Trophoblast cell (in vitro differentiated cells and primary cell): ENCODE results near the gene IL32.

ENCODE experiments used
- DNase-seq, 2 donors: peaks; one replicate each; pipeline ENCODE4 v3.0.0-alpha.2; 2016
- H2AFZ ChIP-seq: 2 replicates; pipeline ENCODE4 v1.6.1; 2013; ENCODE audit warnings: low read length, moderate library complexity, mild to moderate bottlenecking; ENCODE audit not compliant: insufficient read depth, poor library complexity
- H2AK5ac ChIP-seq: 2 replicates; pipeline ENCODE4 v1.6.1; 2013; ENCODE audit warnings: mild to moderate bottlenecking, low read length
- H2BK120ac ChIP-seq: 2 replicates; pipeline ENCODE4 v1.6.1; 2013; ENCODE audit warnings: low read length, mild to moderate bottlenecking, moderate library complexity; ENCODE audit not compliant: insufficient read depth, poor library complexity
- H2BK12ac ChIP-seq: 2 replicates; pipeline ENCODE4 v1.6.1; 2013; ENCODE audit warnings: mild to moderate bottlenecking, low read length, moderate library complexity
- H2BK5ac ChIP-seq: 2 replicates; pipeline ENCODE4 v1.6.1; 2013; ENCODE audit warnings: low read length, low read depth, moderate library complexity, mild to moderate bottlenecking; ENCODE audit not compliant: poor library complexity
- H3K14ac ChIP-seq: 2 replicates; pipeline ENCODE4 v1.6.1; 2013; ENCODE audit warnings: mild to moderate bottlenecking, low read length
- H3K18ac ChIP-seq: 2 replicates; pipeline ENCODE4 v1.6.1; 2013; ENCODE audit warnings: mild to moderate bottlenecking, low read length
- H3K23ac ChIP-seq: 2 replicates; pipeline ENCODE4 v1.6.1; 2013; ENCODE audit warnings: low read length
- H3K27ac ChIP-seq: 2 replicates; pipeline ENCODE4 v1.5.1; 2013; ENCODE audit warnings: low read depth, mild to moderate bottlenecking, inconsistent platforms, low read length, moderate library complexity
- H3K27me3 ChIP-seq: 2 replicates; pipeline ENCODE4 v1.6.1; 2013; ENCODE audit warnings: inconsistent platforms, mild to moderate bottlenecking, low read length, moderate library complexity; ENCODE audit not compliant: insufficient read depth
- H3K36me3 ChIP-seq, 2 experiments: 1 replicate in 1 of 2; 2 replicates in 1 of 2; pipeline ENCODE4 v1.6.1; 2013; ENCODE audit warnings: low read length in 2 of 2, mild to moderate bottlenecking in 2 of 2, moderate library complexity in 1 of 2; ENCODE audit not compliant: insufficient read depth in 2 of 2, control insufficient read depth in 1 of 2
- H3K4ac ChIP-seq: 2 replicates; pipeline ENCODE4 v1.6.1; 2013; ENCODE audit warnings: low read depth, mild to moderate bottlenecking, low read length, moderate library complexity
- H3K4me1 ChIP-seq, 2 experiments: 1 replicate in 1 of 2; 2 replicates in 1 of 2; pipeline ENCODE4 v1.6.1; 2013; ENCODE audit warnings: low read length in 2 of 2, mild to moderate bottlenecking in 2 of 2, moderate library complexity in 1 of 2; ENCODE audit not compliant: insufficient read depth in 2 of 2, control insufficient read depth in 1 of 2
- H3K4me2 ChIP-seq: 2 replicates; pipeline ENCODE4 v1.6.1; 2013; ENCODE audit warnings: inconsistent platforms, mild to moderate bottlenecking, low read length, moderate library complexity
- H3K4me3 ChIP-seq: 2 replicates; pipeline ENCODE4 v1.5.1; 2013; ENCODE audit warnings: mild to moderate bottlenecking, low read depth, low read length, inconsistent platforms
- H3K79me1 ChIP-seq: one replicate; pipeline ENCODE4 v1.6.1; 2013; ENCODE audit warnings: low read length
- H3K79me2 ChIP-seq: 2 replicates; pipeline ENCODE4 v1.6.1; 2013; ENCODE audit warnings: low read length, mild to moderate bottlenecking; ENCODE audit not compliant: control insufficient read depth, insufficient read depth, poor library complexity
- H3K9ac ChIP-seq: 2 replicates; pipeline ENCODE4 v1.6.1; 2013; ENCODE audit warnings: mild to moderate bottlenecking, low read length
- H3K9me3 ChIP-seq: 2 replicates; pipeline ENCODE4 v1.6.1; 2013; ENCODE audit warnings: low read depth, mild to moderate bottlenecking, control low read depth, inconsistent platforms, low read length; ENCODE audit not compliant: insufficient read depth
- H4K12ac ChIP-seq: 2 replicates; pipeline ENCODE4 v1.6.1; 2013; ENCODE audit warnings: low read depth, mild to moderate bottlenecking, low read length, moderate library complexity
- H4K8ac ChIP-seq: 2 replicates; pipeline ENCODE4 v1.6.1; 2013; ENCODE audit warnings: low read depth, mild to moderate bottlenecking, low read length, moderate library complexity
- H4K91ac ChIP-seq: one replicate; pipeline ENCODE4 v1.6.1; 2013; ENCODE audit warnings: low read depth, mild to moderate bottlenecking, low read length, moderate library complexity
- WGBS: extraction: QIAGEN DNeasy Blood & Tissue Kit; methylation state at CpG from one replicate; pipeline ENCODE4 v1.1.7; 2013; ENCODE audit warnings: missing lambda C conversion rate; ENCODE audit not compliant: insufficient read length, insufficient coverage; ENCODE audit errors: extremely low coverage; 5-methylcytosine and 5-hydroxymethylcytosine counted together

The IL32 gene

GRCh38 chr16:3019594-3020246, 45.7 kb upstream of the IL32 start:
- WGBS = no CpG with 5 or more reads among the region's 40 CpGs
- Histone ChIP-seq H2BK120ac (peak overlapping the region; percentile 35), H3K27ac (no peak overlapping the region), H3K9ac (peak overlapping the region; percentile 71), H3K27me3 (no peaks in the 10 kb centered on the region), H3K9me3 (peaks cover 3% of the 10 kb centered on the region), H3K4me3 (peak overlapping the region; percentile 52), H2BK5ac (peak overlapping the region; percentile 29), H4K8ac (peak overlapping the region; percentile 61), H3K18ac (no peak overlapping the region), H3K36me3 (peaks cover 25 to 29% of the 10 kb centered on the region in 2 experiments), H3K23ac (no peak overlapping the region), H4K91ac (peak overlapping the region; percentile 39), H3K4me1 (peaks cover 18 to 29% of the 10 kb centered on the region in 2 experiments), H3K14ac (no peak overlapping the region), H2AFZ (peak overlapping the region; percentile 47), H3K4me2 (peak overlapping the region; percentile 84), H2BK12ac (peak overlapping the region; percentile 85), H3K4ac (peak overlapping the region; percentile 82), H3K79me1 (peaks cover 48% of the 10 kb centered on the region), H2AK5ac (peak overlapping the region; percentile 49), H3K79me2 (peaks cover 42% of the 10 kb centered on the region), H4K12ac (no peak overlapping the region)
- DNase-seq = no peak

GRCh38 chr16:3020247-3020603, 45.2 kb upstream of the IL32 start, which contains the start of gene TNFRSF12A:
TSS of gene TNFRSF12A (plus strand) at chr16:3020368. CDS start at chr16:3020398, 30 bp downstream.
- Histone ChIP-seq H3K4me3 (peak within 1 kb of the TSS; percentile 92), H3K9ac (peak within 1 kb of the TSS; percentile 99), H2AK5ac (peak within 1 kb of the TSS; percentile 92), H3K18ac (peak within 1 kb of the TSS; percentile 99), H2BK12ac (peak within 1 kb of the TSS; percentile 85), H3K14ac (peak within 1 kb of the TSS; percentile 91), H3K4me1 (peaks cover 17 to 27% of the 10 kb centered on the region in 2 experiments), H3K23ac (no peak within 1 kb of the TSS), H2BK5ac (peak within 1 kb of the TSS; percentile 99), H4K12ac (peak within 1 kb of the TSS; percentile 63), H4K8ac (peak within 1 kb of the TSS; percentile 75), H4K91ac (peak within 1 kb of the TSS; percentile 98), H3K36me3 (peaks cover 21 to 24% of the 10 kb centered on the region in 2 experiments), H3K4me2 (peak within 1 kb of the TSS; percentile 84), H3K9me3 (peaks cover 3% of the 10 kb centered on the region), H3K4ac (peak within 1 kb of the TSS; percentile 95), H3K27me3 (no peaks in the 10 kb centered on the region), H2BK120ac (peak within 1 kb of the TSS; percentile 93), H3K79me1 (peaks cover 48% of the 10 kb centered on the region), H3K27ac (peak within 1 kb of the TSS; percentile 100), H3K79me2 (peaks cover 42% of the 10 kb centered on the region), H2AFZ (peak within 1 kb of the TSS; percentile 59)
- DNase-seq = peak; percentile 77 to 88
- WGBS = no CpG with 5 or more reads among the region's 49 CpGs

GRCh38 chr16:3020604-3021448, 44.6 kb upstream of the IL32 start:
- no peaks in the 10 kb centered on the region for H3K27me3 ChIP-seq
- H3K9me3 ChIP-seq = peaks cover under 1% of the 10 kb centered on the region
- peak overlapping the region; percentile 92 for H3K4me3 ChIP-seq
- peaks cover 18 to 24% of the 10 kb centered on the region in 2 experiments for H3K36me3 ChIP-seq
- no peak overlapping the region for H3K23ac ChIP-seq
- peak overlapping the region; percentile 63 for H4K12ac ChIP-seq
- H3K4ac ChIP-seq = peak overlapping the region; percentile 95
- H2BK120ac ChIP-seq = peak overlapping the region; percentile 93
- H3K4me1 ChIP-seq = peaks cover 17 to 24% of the 10 kb centered on the region in 2 experiments
- H3K14ac ChIP-seq = peak overlapping the region; percentile 91
- H2BK12ac ChIP-seq = no peak overlapping the region
- H2AFZ ChIP-seq = peak overlapping the region; percentile 59
- H3K79me2 ChIP-seq = peaks cover 41% of the 10 kb centered on the region
- no CpG with 5 or more reads among the region's 57 CpGs for WGBS
- peak overlapping the region; percentile 99 for H3K18ac ChIP-seq
- peak overlapping the region; percentile 75 for H4K8ac ChIP-seq
- H2BK5ac ChIP-seq = peak overlapping the region; percentile 99
- H3K9ac ChIP-seq = peak overlapping the region; percentile 99
- peaks cover 48% of the 10 kb centered on the region for H3K79me1 ChIP-seq
- H3K4me2 ChIP-seq = peak overlapping the region; percentile 80
- DNase-seq = peak; percentile 64 to 68
- H4K91ac ChIP-seq = peak overlapping the region; percentile 98
- H2AK5ac ChIP-seq = peak overlapping the region; percentile 92
- peak overlapping the region; percentile 100 for H3K27ac ChIP-seq

GRCh38 chr16:3021449-3022207, 43.8 kb upstream of the IL32 start:
- peak overlapping the region; percentile 16 for H2AK5ac ChIP-seq
- H3K18ac ChIP-seq = peak overlapping the region; percentile 93
- peak; percentile 84 to 86 for DNase-seq
- no CpG with 5 or more reads among the region's 25 CpGs for WGBS
- H3K27ac ChIP-seq = peak overlapping the region; percentile 100
- H4K8ac ChIP-seq = peak overlapping the region; percentile 90
- peak overlapping the region; percentile 73 for H3K14ac ChIP-seq
- H2BK120ac ChIP-seq = peak overlapping the region; percentile 95
- peaks cover 48% of the 10 kb centered on the region for H3K79me1 ChIP-seq
- H2BK12ac ChIP-seq = peak overlapping the region; percentile 70
- peak overlapping the region; percentile 89 for H3K9ac ChIP-seq
- H3K79me2 ChIP-seq = peaks cover 36% of the 10 kb centered on the region
- H3K27me3 ChIP-seq = no peaks in the 10 kb centered on the region
- peaks cover 17 to 18% of the 10 kb centered on the region in 2 experiments for H3K4me1 ChIP-seq
- H3K4me3 ChIP-seq = peak overlapping the region; percentile 92
- H3K23ac ChIP-seq = no peak overlapping the region
- peaks cover 24 to 27% of the 10 kb centered on the region in 2 experiments for H3K36me3 ChIP-seq
- peak overlapping the region; percentile 33 for H2AFZ ChIP-seq
- H4K91ac ChIP-seq = peak overlapping the region; percentile 95
- peak overlapping the region; percentile 34 for H4K12ac ChIP-seq
- peak overlapping the region; percentile 98 for H2BK5ac ChIP-seq
- H3K4me2 ChIP-seq = peak overlapping the region; percentile 80
- H3K9me3 ChIP-seq = no peaks in the 10 kb centered on the region
- H3K4ac ChIP-seq = peak overlapping the region; percentile 85
